Measurements from ENCODE around the gene SLC9A9.
A peak's percentile ranks its signal among the peaks of the same experiment; 100 is the strongest.

Gene SLC9A9

GRCh38 chr3:143648218-143648617, 200.1 kb downstream of the SLC9A9 start:
- DNase-seq (ENCODE audit: low read depth), result no peak

- peak; percentile 67 for DNase-seq (ENCODE audit: low read depth)
Measured at GRCh38 chr3:143644370-143645089, 203.7 kb downstream of the SLC9A9 start.

- no peak for DNase-seq (ENCODE audit: low read depth)
Measured at GRCh38 chr3:143643905-143644304, 204.4 kb downstream of the SLC9A9 start.

- DNase-seq (ENCODE audit: low read depth), result no peak
Measured at GRCh38 chr3:143640774-143641173, 207.5 kb downstream of the SLC9A9 start.

- DNase-seq (ENCODE audit: low read depth), result no peak
Measured at GRCh38 chr3:143637133-143637532, 211.1 kb downstream of the SLC9A9 start.

- DNase-seq (ENCODE audit: low read depth), result no peak
Measured at GRCh38 chr3:143634991-143635390, 213.3 kb downstream of the SLC9A9 start.

- DNase-seq (ENCODE audit: low read depth), result no peak
Measured at GRCh38 chr3:143634427-143634826, 213.8 kb downstream of the SLC9A9 start.

- DNase-seq (ENCODE audit: low read depth), result peak; percentile 11
Measured at GRCh38 chr3:143633816-143634215, 214.5 kb downstream of the SLC9A9 start.

- DNase-seq (ENCODE audit: low read depth), result no peak
Measured at GRCh38 chr3:143629726-143630125, 218.5 kb downstream of the SLC9A9 start.

GRCh38 chr3:143628971-143629370, 219.3 kb downstream of the SLC9A9 start:
- no peak for DNase-seq (ENCODE audit: low read depth)

GRCh38 chr3:143627336-143627735, 220.9 kb downstream of the SLC9A9 start:
- DNase-seq (ENCODE audit: low read depth), result peak; percentile 25

- no peak for DNase-seq (ENCODE audit: low read depth)
Measured at GRCh38 chr3:143619231-143619630, 229.0 kb downstream of the SLC9A9 start.

- no peak for DNase-seq (ENCODE audit: low read depth)
Measured at GRCh38 chr3:143617050-143617449, 231.2 kb downstream of the SLC9A9 start.

- DNase-seq (ENCODE audit: low read depth), result no peak
Measured at GRCh38 chr3:143613226-143613625, 235.0 kb downstream of the SLC9A9 start.

GRCh38 chr3:143612541-143612940, 235.7 kb downstream of the SLC9A9 start:
- no peak for DNase-seq (ENCODE audit: low read depth)

- no peak for DNase-seq (ENCODE audit: low read depth)
Measured at GRCh38 chr3:143608966-143609365, 239.3 kb downstream of the SLC9A9 start.

- DNase-seq (ENCODE audit: low read depth), result no peak
Measured at GRCh38 chr3:143605233-143605950, 242.9 kb downstream of the SLC9A9 start.

- no peak for DNase-seq (ENCODE audit: low read depth)
Measured at GRCh38 chr3:143604402-143605185, 243.7 kb downstream of the SLC9A9 start.

GRCh38 chr3:143603774-143604173, 244.5 kb downstream of the SLC9A9 start:
- DNase-seq (ENCODE audit: low read depth), result no peak

- no peak for DNase-seq (ENCODE audit: low read depth)
Measured at GRCh38 chr3:143601723-143602484, 246.4 kb downstream of the SLC9A9 start.

GRCh38 chr3:143600756-143601718, 247.2 kb downstream of the SLC9A9 start:
- no peak for DNase-seq (ENCODE audit: low read depth)
